ENCODE results near the gene MMP14. TPM values are rescaled to one million over a fixed set of nuclear protein-coding genes. Genes with fewer than 3 reads are reported as not detected.
A peak's percentile ranks its signal among the peaks of the same experiment; 100 is the strongest.

The MMP14 gene
- total and polyA plus RNA-seq, 9 of the 15 experiments (the other 6 are each of a cell fraction or from before 2014, with no cell fraction given): 0.36 to 5.8 (median 1.3) TPM; not detected in 2

DNA sequence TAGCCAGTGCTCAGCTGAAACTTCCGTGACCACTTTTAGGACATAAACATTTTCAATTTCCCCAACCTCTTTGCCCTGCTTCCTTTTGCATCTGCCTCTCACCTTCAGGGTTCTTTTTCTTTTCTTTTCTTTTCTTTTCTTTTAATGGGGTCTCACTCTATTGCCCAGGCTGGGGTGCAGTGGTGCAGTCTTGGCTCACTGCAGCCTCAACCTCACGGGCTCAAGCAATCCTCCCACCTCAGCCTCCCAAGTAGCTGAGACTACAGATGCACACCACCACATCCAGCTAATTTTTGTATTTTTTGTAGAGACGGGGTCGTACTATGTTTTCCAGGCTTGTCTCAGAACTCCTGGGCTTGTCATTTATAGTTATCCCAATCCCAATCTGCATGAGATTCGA is 30.5 kb downstream of the MMP14 start:
- H3K4me1 ChIP-seq (replicated peaks in 1 of 2; ENCODE audit: control insufficient read depth in 2 of 2, insufficient read depth in 2 of 2, low read length in 2 of 2): peaks cover 18 to 22% of the 10 kb centered on the region in 2 experiments
- no peaks in the 10 kb centered on the region for H3K36me3 ChIP-seq (ENCODE audit: control insufficient read depth, insufficient read depth, low read length)
- CTCF ChIA-PET (ENCODE audit: low intra/inter-chr PET ratio): interaction anchor here (0.6 to 0.8 kb wide), 2 partner anchors 49 to 89 kb away, joined by 3 to 5 read pairs; no protein-coding TSS in a partner anchor

More for the DNA sequence above, 30.5 kb downstream of the MMP14 start:
- H3K79me2 ChIP-seq (ENCODE audit: control insufficient read depth, insufficient read depth, low read length): peaks cover 2% of the 10 kb centered on the region; the same call in 1 of the 3 replicates
- no peak overlapping the region for H3K4me3 ChIP-seq
- DNase-seq (ENCODE audit: extremely low read depth in 1 of 4, low spot score in 3 of 4) (no peak), ATAC-seq (no peak), FAIRE-seq (no peak)
- H4K20me1 ChIP-seq (replicated peaks; ENCODE audit: control insufficient read depth, insufficient read depth, low read length): no peaks in the 10 kb centered on the region
- no peak overlapping the region for H3K27ac ChIP-seq (ENCODE audit: extremely low read depth, low read depth, low read length)
- POLR2A ChIA-PET: interaction anchor here (0.7 to 1.0 kb wide), 2 partner anchors 27 to 37 kb away, joined by 3 read pairs; no protein-coding TSS in a partner anchor
- intact Hi-C loops (cut with micrococcal nuclease): no loop called here
- no peak overlapping the region for H2AFZ ChIP-seq (ENCODE audit: low read depth, low read length)
- H3K9ac ChIP-seq (ENCODE audit: insufficient read depth in 1 of 2, low read depth in 2 of 2, low read length in 2 of 2): no peak overlapping the region
- H3K9me1 ChIP-seq (ENCODE audit: control insufficient read depth, insufficient read depth, low read length): no peaks in the 10 kb centered on the region
- no peaks in the 10 kb centered on the region for H3K9me3 ChIP-seq (replicated peaks; ENCODE audit: control insufficient read depth, insufficient read depth, low read depth, low read length)
- in situ Hi-C loops (cut with MboI): no loop called here
- H3K27me3 ChIP-seq (ENCODE audit: control insufficient read depth in 2 of 2, insufficient read depth in 2 of 2, low read length in 2 of 2): no peaks in the 10 kb centered on the region
- H3K4me2 ChIP-seq (ENCODE audit: insufficient read depth, low read length): no peak overlapping the region
- TF ChIP-seq, protein P1, sequence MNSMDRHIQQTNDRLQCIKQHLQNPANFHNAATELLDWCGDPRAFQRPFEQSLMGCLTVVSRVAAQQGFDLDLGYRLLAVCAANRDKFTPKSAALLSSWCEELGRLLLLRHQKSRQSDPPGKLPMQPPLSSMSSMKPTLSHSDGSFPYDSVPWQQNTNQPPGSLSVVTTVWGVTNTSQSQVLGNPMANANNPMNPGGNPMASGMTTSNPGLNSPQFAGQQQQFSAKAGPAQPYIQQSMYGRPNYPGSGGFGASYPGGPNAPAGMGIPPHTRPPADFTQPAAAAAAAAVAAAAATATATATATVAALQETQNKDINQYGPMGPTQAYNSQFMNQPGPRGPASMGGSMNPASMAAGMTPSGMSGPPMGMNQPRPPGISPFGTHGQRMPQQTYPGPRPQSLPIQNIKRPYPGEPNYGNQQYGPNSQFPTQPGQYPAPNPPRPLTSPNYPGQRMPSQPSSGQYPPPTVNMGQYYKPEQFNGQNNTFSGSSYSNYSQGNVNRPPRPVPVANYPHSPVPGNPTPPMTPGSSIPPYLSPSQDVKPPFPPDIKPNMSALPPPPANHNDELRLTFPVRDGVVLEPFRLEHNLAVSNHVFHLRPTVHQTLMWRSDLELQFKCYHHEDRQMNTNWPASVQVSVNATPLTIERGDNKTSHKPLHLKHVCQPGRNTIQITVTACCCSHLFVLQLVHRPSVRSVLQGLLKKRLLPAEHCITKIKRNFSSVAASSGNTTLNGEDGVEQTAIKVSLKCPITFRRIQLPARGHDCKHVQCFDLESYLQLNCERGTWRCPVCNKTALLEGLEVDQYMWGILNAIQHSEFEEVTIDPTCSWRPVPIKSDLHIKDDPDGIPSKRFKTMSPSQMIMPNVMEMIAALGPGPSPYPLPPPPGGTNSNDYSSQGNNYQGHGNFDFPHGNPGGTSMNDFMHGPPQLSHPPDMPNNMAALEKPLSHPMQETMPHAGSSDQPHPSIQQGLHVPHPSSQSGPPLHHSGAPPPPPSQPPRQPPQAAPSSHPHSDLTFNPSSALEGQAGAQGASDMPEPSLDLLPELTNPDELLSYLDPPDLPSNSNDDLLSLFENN (IDR thresholded peaks at IDR 0.05; ENCODE audit: low read depth in 2 of 2, low read length in 2 of 2): no peak
- TF ChIP-seq PCBP2 (IDR thresholded peaks at IDR 0.05; ENCODE audit: low read depth, low read length, poor library complexity, severe bottlenecking) (no peak), CHD4 (IDR thresholded peaks at IDR 0.05; ENCODE audit: insufficient read depth, insufficient replicate concordance, low read depth, low read length, poor library complexity, severe bottlenecking) (no peak), ZNF695 (CRISPR knock-in tag; IDR thresholded peaks at IDR 0.05) (no peak), ZNF121 (CRISPR knock-in tag; conservative IDR thresholded peaks at IDR 0.05) (peak; percentile 82), NCOA2 (IDR thresholded peaks at IDR 0.05; ENCODE audit: partially characterized antibody in 2 of 2) (no peak), HNRNPH1 (optimal IDR thresholded peaks at IDR 0.05; ENCODE audit: low read depth, low read length) (no peak), C11orf30 (IDR thresholded peaks at IDR 0.05; ENCODE audit: low read depth) (no peak)
- BruUV-seq (replicated peaks): no TSS peak
- 87% methylated on average over 5 of the region's 5 CpGs for WGBS (ENCODE audit: insufficient coverage, low coverage, missing lambda C conversion rate)

Data from K562 (cell line).